HCT116 (cell line): ENCODE measurements around the gene ATG5. TPM values are rescaled to one million over a fixed set of nuclear protein-coding genes. Genes with fewer than 3 reads are reported as not detected.

Experiments used
- ATAC-seq: fragments of 200-7000 bp; cut with Tn5 transposase; 2 replicates; pipeline ENCODE4 v1.9.1; 2020; ENCODE audit warnings: mild to moderate bottlenecking, moderate library complexity
- BruUV-seq: library from RNA; stranded (reverse); fragments of 400-500 nt; replicated peaks from 2 replicates; lab custom pipeline; 2021; lab: Mats Ljungman, UMichigan
- CTCF ChIA-PET: fragments of 300-600 bp; sonication (Branson Sonifier 250); formaldehyde crosslinking; loops from one replicate; lab custom pipeline; 2021; ENCODE audit warnings: antibody characterized with exemption; lab: Charles Lee
- POLR2A ChIA-PET: fragments of 300-600, 350-600 bp; sonication (Branson Sonifier 250); formaldehyde crosslinking; loops from one replicate; lab custom pipeline; 2021; ENCODE audit warnings: antibody characterized with exemption; lab: Charles Lee
- RAD21 ChIA-PET, 2 experiments: fragments of 300-600 bp; sonication (Branson Sonifier 250); formaldehyde crosslinking; loops; one replicate each; lab custom pipeline; 2023; ENCODE audit warnings: low total read pairs in 2 of 2; ENCODE audit not compliant: uncharacterized antibody in 2 of 2, unreplicated experiment in 2 of 2, low non-redundant PET in 1 of 2; lab: Charles Lee
- DNase-seq: peaks from one replicate; pipeline ENCODE4 v3.0.0-alpha.2; 2010; ENCODE audit warnings: low read depth, low spot score
- H2AFZ ChIP-seq: fragments of 200-600 bp; shearing (Covaris generic), sonication (generic); 2 replicates; pipeline ENCODE4 v1.6.1; 2017; ENCODE audit warnings: low read depth, mixed run types, mixed read lengths, antibody characterized with exemption, low read length; ENCODE audit not compliant: poor library complexity, severe bottlenecking
- H3K27ac ChIP-seq: 2 replicates; pipeline ENCODE4 v1.5.1; 2012; ENCODE audit warnings: low read depth, low read length
- H3K27me3 ChIP-seq: fragments of 200-600 bp; sonication (generic); 2 replicates; pipeline ENCODE4 v1.6.1; 2016; ENCODE audit warnings: mixed run types, low read length, mixed read lengths; ENCODE audit not compliant: insufficient read depth
- H3K36me3 ChIP-seq, 2 experiments: fragments of 200-500 bp in 1 of 2; fragments of 200-600 bp in 1 of 2; sonication (Bioruptor generic) in 1 of 2; sonication (generic) in 1 of 2; 2 replicates each; pipeline versions ENCODE4 v1.5.1 to v1.6.1; 2014 to 2016; ENCODE audit warnings: low read length in 2 of 2, inconsistent platforms in 1 of 2, mixed read lengths in 1 of 2, mixed run types in 1 of 2; ENCODE audit not compliant: insufficient read depth in 2 of 2, control insufficient read depth in 1 of 2
- H3K4me1 ChIP-seq, 2 experiments: fragments of 200-600 bp in 1 of 2; sonication (generic) in 1 of 2; 2 replicates each; pipeline versions ENCODE4 v1.5.1 to v1.6.1; 2012 to 2017; ENCODE audit warnings: low read length in 2 of 2, inconsistent platforms in 1 of 2, mild to moderate bottlenecking in 1 of 2, mixed read lengths in 1 of 2, mixed run types in 1 of 2, moderate library complexity in 1 of 2; ENCODE audit not compliant: insufficient read depth in 2 of 2, control insufficient read depth in 1 of 2
- H3K4me2 ChIP-seq: fragments of 200-600 bp; sonication (generic); 2 replicates; pipeline ENCODE4 v1.6.1; 2017; ENCODE audit warnings: mixed run types, low read length, mixed read lengths
- H3K4me3 ChIP-seq, 2 experiments: fragments of 200-600 bp in 1 of 2; sonication (generic) in 1 of 2; replicated peaks in 1 of 2; 2 replicates each; pipeline ENCODE4 v1.5.1; 2011 to 2016; ENCODE audit warnings: low read length in 2 of 2, control low read depth in 1 of 2, low read depth in 1 of 2, mild to moderate bottlenecking in 1 of 2, mixed read lengths in 1 of 2, mixed run types in 1 of 2
- H3K79me2 ChIP-seq: fragments of 200-600 bp; sonication (generic); 2 replicates; pipeline ENCODE4 v1.6.1; 2017; ENCODE audit warnings: mild to moderate bottlenecking, mixed run types, low read length, moderate library complexity, mixed read lengths; ENCODE audit not compliant: insufficient read depth
- H3K9ac ChIP-seq: fragments of 200-600 bp; sonication (generic); 2 replicates; pipeline ENCODE4 v1.6.1; 2016; ENCODE audit warnings: low read length, mixed read lengths
- H3K9me2 ChIP-seq: fragments of 200-600 bp; sonication (generic), shearing (Covaris generic); 2 replicates; pipeline ENCODE4 v1.6.1; 2017; ENCODE audit warnings: mixed run types, mild to moderate bottlenecking, moderate library complexity; ENCODE audit not compliant: insufficient read depth
- H3K9me3 ChIP-seq, 2 experiments: fragments of 200-500 bp in 1 of 2; fragments of 200-600 bp in 1 of 2; sonication (Bioruptor generic) in 1 of 2; sonication (generic) in 1 of 2; 2 replicates each; pipeline ENCODE4 v1.6.1; 2014 to 2017; ENCODE audit warnings: low read length in 2 of 2, mixed read lengths in 2 of 2, inconsistent platforms in 1 of 2, low read depth in 1 of 2, mild to moderate bottlenecking in 1 of 2, mixed run types in 1 of 2, moderate library complexity in 1 of 2; ENCODE audit not compliant: control insufficient read depth in 1 of 2, insufficient read depth in 1 of 2
- H4K20me1 ChIP-seq: fragments of 200-600 bp; sonication (generic), shearing (Covaris generic); 2 replicates; pipeline ENCODE4 v1.6.1; 2017; ENCODE audit warnings: mixed run types, mild to moderate bottlenecking, moderate library complexity; ENCODE audit not compliant: insufficient read depth
- ATF3 ChIP-seq: IDR thresholded peaks from 2 replicates; pipeline ENCODE4 v1.6.1; 2012
- CBX3 ChIP-seq: IDR thresholded peaks from 2 replicates; pipeline ENCODE4 v1.6.1; 2012; ENCODE audit warnings: low read depth
- CEBPB ChIP-seq: IDR thresholded peaks from 2 replicates; pipeline ENCODE4 v1.6.1; 2012; ENCODE audit warnings: low read depth
- EGR1 ChIP-seq: IDR thresholded peaks from 2 replicates; pipeline ENCODE4 v1.6.1; 2012; ENCODE audit warnings: low read depth
- ELF1 ChIP-seq: IDR thresholded peaks from 2 replicates; pipeline ENCODE4 v1.6.1; 2012; ENCODE audit warnings: low read depth, borderline replicate concordance
- EZH2 ChIP-seq: fragments of 200-600 bp; sonication (generic); IDR thresholded peaks from 2 replicates; pipeline ENCODE4 v1.6.1; 2017; ENCODE audit warnings: antibody characterized with exemption, mixed run types
- EZH2phosphoT487 ChIP-seq: fragments of 200-600 bp; IDR thresholded peaks from 2 replicates; pipeline ENCODE4 v1.6.1; 2018; ENCODE audit warnings: antibody characterized with exemption, borderline replicate concordance
- FOSL1 ChIP-seq: IDR thresholded peaks from 2 replicates; pipeline ENCODE4 v1.6.1; 2012; ENCODE audit warnings: low read depth
- JUND ChIP-seq: IDR thresholded peaks from 2 replicates; pipeline ENCODE4 v1.6.1; 2012
- MAX ChIP-seq: IDR thresholded peaks from 2 replicates; pipeline ENCODE4 v1.6.1; 2012
- POLR2AphosphoS5 ChIP-seq: IDR thresholded peaks from 2 replicates; pipeline ENCODE4 v1.6.1; 2011; ENCODE audit warnings: mild to moderate bottlenecking, low read depth, low read length, moderate library complexity
- RAD21 ChIP-seq: IDR thresholded peaks from 2 replicates; pipeline ENCODE4 v1.6.1; 2012; ENCODE audit warnings: low read depth, mild to moderate bottlenecking
- REST ChIP-seq: IDR thresholded peaks from 2 replicates; pipeline ENCODE4 v1.6.1; 2012; ENCODE audit warnings: low read depth
- SIN3A ChIP-seq: IDR thresholded peaks from 2 replicates; pipeline ENCODE4 v1.6.1; 2012; ENCODE audit warnings: low read depth
- SP1 ChIP-seq: IDR thresholded peaks from 2 replicates; pipeline ENCODE4 v1.6.1; 2012; ENCODE audit warnings: low read depth
- TCF7L2 ChIP-seq: IDR thresholded peaks from 2 replicates; pipeline ENCODE4 v1.7.0; 2011; ENCODE audit warnings: borderline replicate concordance, inconsistent platforms; ENCODE audit not compliant: insufficient read depth, insufficient read length; ENCODE audit errors: extremely low read depth
- YY1 ChIP-seq: IDR thresholded peaks from 2 replicates; pipeline ENCODE4 v1.6.1; 2011; ENCODE audit warnings: low read length, low read depth, moderate library complexity, mild to moderate bottlenecking; ENCODE audit not compliant: insufficient replicate concordance; ENCODE audit errors: extremely low read depth
- ZBTB33 ChIP-seq: IDR thresholded peaks from 2 replicates; pipeline ENCODE4 v1.6.1; 2011; ENCODE audit warnings: mild to moderate bottlenecking, low read length, moderate library complexity; ENCODE audit not compliant: insufficient replicate concordance; ENCODE audit errors: extremely low read depth
- intact Hi-C: fragments of 100-400 bp; cut with micrococcal nuclease; formaldehyde crosslinking; loops from 2 replicates; pipeline ENCODE4 v1.10.0; 2022
- total RNA-seq: library from RNA; stranded (reverse); gene quantifications from one replicate; pipeline ENCODE4 v1.2.1, GENCODE V29; 2021; ENCODE audit not compliant: unreplicated experiment

The ATG5 gene
- total RNA-seq, 1 experiment from 2014 or later: 39.6 TPM

GRCh38 chr6:106360410-106360988 is 34.9 kb upstream of the ATG5 start, which contains the start of gene CRYBG1:
TSS of gene CRYBG1 (plus strand) at chr6:106360717. CDS start at chr6:106360909, 192 bp downstream.
- CTCF ChIA-PET: interaction anchor here (0.6 to 3.0 kb wide), 18 partner anchors 11 to 637 kb away, joined by 3 to 52 read pairs (median 4); no protein-coding TSS in a partner anchor
- H2AFZ ChIP-seq: peak within 1 kb of the TSS; percentile 100
- RAD21 ChIA-PET: interaction anchor here in 1 of 2 experiments (0.7 kb wide), 1 partner anchor 25 kb away, joined by 3 read pairs; no protein-coding TSS in a partner anchor
- DNase-seq (peak; percentile 75), ATAC-seq (peak; percentile 91)
- peak within 1 kb of the TSS; percentile 86 for H3K4me2 ChIP-seq
- H3K36me3 ChIP-seq: no peaks in the 10 kb centered on the region
- POLR2A ChIA-PET: interaction anchor here (0.9 to 1.4 kb wide), 5 partner anchors 9 to 81 kb away, joined by 3 to 5 read pairs (median 4); partner anchors contain the start of gene ATG5
- no peaks in the 10 kb centered on the region for H3K9me2 ChIP-seq
- H3K9me3 ChIP-seq: no peaks in the 10 kb centered on the region
- peaks cover 4% of the 10 kb centered on the region; the same call in 1 of the 2 replicates for H3K79me2 ChIP-seq
- H4K20me1 ChIP-seq: no peaks in the 10 kb centered on the region; the same call in 1 of the 2 replicates
- H3K9ac ChIP-seq: peak within 1 kb of the TSS; percentile 81
- H3K4me3 ChIP-seq: peak within 1 kb of the TSS; percentile 74 to 88
- H3K27me3 ChIP-seq: no peaks in the 10 kb centered on the region
- H3K4me1 ChIP-seq: peaks cover 5 to 17% of the 10 kb centered on the region in 2 experiments; a peak in 3 of 4 replicates
- peak within 1 kb of the TSS; percentile 64 for H3K27ac ChIP-seq
- intact Hi-C loops: loop anchor here (1.0 kb wide), 2 partner anchors 21 to 206 kb away; no protein-coding TSS in a partner anchor
- BruUV-seq: no TSS peak
- TF ChIP-seq EGR1 (peak; percentile 70; the same call in 1 of the 2 replicates), POLR2AphosphoS5 (peak; percentile 70), EZH2 (no peak), JUND (no peak), ELF1 (no peak), MAX (peak; percentile 54), FOSL1 (no peak), SIN3A (no peak), TCF7L2 (no peak), EZH2phosphoT487 (no peak), SP1 (no peak), ATF3 (no peak), CEBPB (no peak), YY1 (peak; percentile 91), CBX3 (peak; percentile 90), ZBTB33 (no peak), REST (no peak), RAD21 (peak; percentile 86)
